A673 (cell line): ENCODE measurements around the gene WDR31. TPM values are rescaled to one million over a fixed set of nuclear protein-coding genes. Genes with fewer than 3 reads are reported as not detected.

ENCODE experiments used
- BruUV-seq: library from RNA; stranded (reverse); fragments of 400-500 nt; replicated peaks from 2 replicates; lab custom pipeline; 2021; lab: Mats Ljungman, UMichigan
- CTCF ChIA-PET: fragments of 300-600 bp; sonication (Branson Sonifier 250); formaldehyde crosslinking; loops from one replicate; lab custom pipeline; 2022; ENCODE audit warnings: antibody characterized with exemption; lab: Charles Lee
- POLR2A ChIA-PET: fragments of 300-600 bp; sonication (Branson Sonifier 250); formaldehyde crosslinking; loops from one replicate; lab custom pipeline; 2022; ENCODE audit warnings: antibody characterized with exemption; ENCODE audit not compliant: low non-redundant PET; lab: Charles Lee
- DNase-seq: peaks from one replicate; pipeline ENCODE4 v3.0.0-alpha.2; 2015; ENCODE audit warnings: low spot score
- H3K27ac ChIP-seq: fragments of 200-600 bp; sonication (generic); 2 replicates; pipeline ENCODE4 v1.5.1; 2016; ENCODE audit warnings: mixed run types, low read depth, mild to moderate bottlenecking, mixed read lengths, antibody characterized with exemption, low read length; ENCODE audit not compliant: poor library complexity, severe bottlenecking
- H3K27me3 ChIP-seq: fragments of 200-600 bp; sonication (generic); replicated peaks from 2 replicates; pipeline ENCODE4 v1.6.1; 2017; ENCODE audit warnings: mixed run types, low read depth, mild to moderate bottlenecking, mixed read lengths, antibody characterized with exemption, low read length; ENCODE audit not compliant: insufficient read depth, poor library complexity
- H3K36me3 ChIP-seq: fragments of 200-600 bp; sonication (generic); 2 replicates; pipeline ENCODE4 v1.6.1; 2016; ENCODE audit warnings: mixed run types, mild to moderate bottlenecking, mixed read lengths, antibody characterized with exemption, low read length; ENCODE audit not compliant: insufficient read depth, poor library complexity, severe bottlenecking
- H3K4me1 ChIP-seq: fragments of 200-600 bp; sonication (generic); 2 replicates; pipeline ENCODE4 v1.6.1; 2017; ENCODE audit warnings: mixed run types, mild to moderate bottlenecking, mixed read lengths, antibody characterized with exemption, low read length; ENCODE audit not compliant: insufficient read depth, poor library complexity, severe bottlenecking
- H3K4me3 ChIP-seq: fragments of 200-600 bp; sonication (generic); 2 replicates; pipeline ENCODE4 v1.5.1; 2016; ENCODE audit warnings: low read depth, mixed run types, mild to moderate bottlenecking, mixed read lengths, low read length; ENCODE audit not compliant: poor library complexity, severe bottlenecking
- H3K9me3 ChIP-seq: fragments of 200-600 bp; sonication (generic); 2 replicates; pipeline ENCODE4 v1.6.1; 2016; ENCODE audit warnings: mixed run types, low read depth, mild to moderate bottlenecking, mixed read lengths, antibody characterized with exemption, low read length; ENCODE audit not compliant: poor library complexity, severe bottlenecking
- EZH2 ChIP-seq: fragments of 200-600 bp; sonication (generic); IDR thresholded peaks from 2 replicates; pipeline ENCODE4 v1.6.1; 2017; ENCODE audit warnings: borderline replicate concordance, low read depth, mild to moderate bottlenecking, mixed read lengths, antibody characterized with exemption, low read length; ENCODE audit not compliant: poor library complexity, severe bottlenecking
- intact Hi-C: fragments of 100-400 bp; cut with micrococcal nuclease; formaldehyde crosslinking; loops from one replicate; pipeline ENCODE4 v1.10.0; 2022; ENCODE audit not compliant: unreplicated experiment
- total RNA-seq: library from RNA; stranded (reverse); gene quantifications from 2 replicates; pipeline ENCODE4 v1.2.3, GENCODE V29; 2021
- TF ChIP-seq, protein P1 (sequence below): fragments of 300-800, 200-600 bp; sonication (generic); conservative IDR thresholded peaks from 2 replicates; pipeline ENCODE4 v1.5.1; 2017; ENCODE audit warnings: low read depth, mild to moderate bottlenecking, antibody characterized with exemption, low read length, moderate library complexity, mixed read lengths

The WDR31 gene
- total RNA-seq, 1 experiment from 2014 or later, result 1.3 TPM

DNA sequence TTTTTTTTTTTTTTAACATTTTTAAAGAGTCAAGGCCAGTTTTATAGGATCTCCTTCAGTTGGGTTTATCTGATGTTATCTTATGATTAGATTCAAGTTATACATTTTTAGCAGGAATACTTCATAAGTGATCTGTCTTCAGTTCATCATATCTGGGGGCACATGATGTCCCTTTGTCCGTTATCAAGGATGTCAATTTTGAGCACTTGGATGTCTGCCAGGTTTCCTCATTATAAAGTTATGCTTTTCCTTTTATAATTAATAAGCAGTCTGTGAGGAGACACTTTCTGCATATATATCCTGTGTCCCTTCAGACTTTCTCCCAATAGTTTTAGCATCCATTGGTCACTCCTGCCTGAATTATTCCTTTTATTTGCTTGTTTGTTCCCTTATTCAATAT, 24.9 kb upstream of the WDR31 start:
- H3K4me1 ChIP-seq, result no peaks in the 10 kb centered on the region

DNA sequence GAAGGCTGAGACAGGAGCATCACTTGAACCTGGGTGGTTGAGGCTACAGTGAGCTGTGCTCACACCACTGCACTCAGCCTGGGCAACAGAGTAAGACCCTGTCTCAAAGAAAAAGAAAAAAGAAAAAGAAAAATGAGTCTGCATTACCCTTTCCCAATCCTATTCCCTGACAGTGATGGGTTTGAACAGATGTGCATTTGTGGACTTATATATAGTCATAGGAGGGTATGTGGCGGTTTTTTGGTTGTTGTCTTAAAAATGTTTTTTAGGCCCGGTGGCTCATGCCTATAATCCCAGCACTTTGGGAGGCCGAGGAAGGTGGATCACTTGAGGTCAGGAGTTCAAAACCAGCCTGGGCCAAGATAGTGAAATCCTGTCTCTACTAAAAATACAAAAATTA, 23.3 kb upstream of the WDR31 start:
- ChIA-PET POLR2A (no interaction called here), CTCF (no interaction called here)
- no peak overlapping the region for H3K27ac ChIP-seq
- H3K9me3 ChIP-seq, result no peaks in the 10 kb centered on the region
- no peaks in the 10 kb centered on the region for H3K4me1 ChIP-seq
- DNase-seq, result no peak
- no peaks in the 10 kb centered on the region for H3K36me3 ChIP-seq
- BruUV-seq, result no TSS peak
- intact Hi-C loops, result no loop called here
- TF ChIP-seq, protein P1, sequence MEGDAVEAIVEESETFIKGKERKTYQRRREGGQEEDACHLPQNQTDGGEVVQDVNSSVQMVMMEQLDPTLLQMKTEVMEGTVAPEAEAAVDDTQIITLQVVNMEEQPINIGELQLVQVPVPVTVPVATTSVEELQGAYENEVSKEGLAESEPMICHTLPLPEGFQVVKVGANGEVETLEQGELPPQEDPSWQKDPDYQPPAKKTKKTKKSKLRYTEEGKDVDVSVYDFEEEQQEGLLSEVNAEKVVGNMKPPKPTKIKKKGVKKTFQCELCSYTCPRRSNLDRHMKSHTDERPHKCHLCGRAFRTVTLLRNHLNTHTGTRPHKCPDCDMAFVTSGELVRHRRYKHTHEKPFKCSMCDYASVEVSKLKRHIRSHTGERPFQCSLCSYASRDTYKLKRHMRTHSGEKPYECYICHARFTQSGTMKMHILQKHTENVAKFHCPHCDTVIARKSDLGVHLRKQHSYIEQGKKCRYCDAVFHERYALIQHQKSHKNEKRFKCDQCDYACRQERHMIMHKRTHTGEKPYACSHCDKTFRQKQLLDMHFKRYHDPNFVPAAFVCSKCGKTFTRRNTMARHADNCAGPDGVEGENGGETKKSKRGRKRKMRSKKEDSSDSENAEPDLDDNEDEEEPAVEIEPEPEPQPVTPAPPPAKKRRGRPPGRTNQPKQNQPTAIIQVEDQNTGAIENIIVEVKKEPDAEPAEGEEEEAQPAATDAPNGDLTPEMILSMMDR, result no peak
- no peak for TF ChIP-seq EZH2
- no peaks in the 10 kb centered on the region for H3K27me3 ChIP-seq
- no peak overlapping the region for H3K4me3 ChIP-seq

More for the DNA sequence above, 24.9 kb upstream of the WDR31 start:
- ChIA-PET CTCF (interaction anchor here (0.6 to 0.7 kb wide), 2 partner anchors 262 to 509 kb away, joined by 4 read pairs; no protein-coding TSS in a partner anchor), POLR2A (no interaction called here)
- H3K27me3 ChIP-seq, result no peaks in the 10 kb centered on the region
- intact Hi-C loops, result no loop called here
- BruUV-seq, result no TSS peak
- H3K36me3 ChIP-seq, result no peaks in the 10 kb centered on the region
- no peak for TF ChIP-seq EZH2
- TF ChIP-seq, protein P1, result no peak
- DNase-seq, result no peak
- H3K27ac ChIP-seq, result no peak overlapping the region
- no peaks in the 10 kb centered on the region for H3K9me3 ChIP-seq
- H3K4me3 ChIP-seq, result no peak overlapping the region

DNA sequence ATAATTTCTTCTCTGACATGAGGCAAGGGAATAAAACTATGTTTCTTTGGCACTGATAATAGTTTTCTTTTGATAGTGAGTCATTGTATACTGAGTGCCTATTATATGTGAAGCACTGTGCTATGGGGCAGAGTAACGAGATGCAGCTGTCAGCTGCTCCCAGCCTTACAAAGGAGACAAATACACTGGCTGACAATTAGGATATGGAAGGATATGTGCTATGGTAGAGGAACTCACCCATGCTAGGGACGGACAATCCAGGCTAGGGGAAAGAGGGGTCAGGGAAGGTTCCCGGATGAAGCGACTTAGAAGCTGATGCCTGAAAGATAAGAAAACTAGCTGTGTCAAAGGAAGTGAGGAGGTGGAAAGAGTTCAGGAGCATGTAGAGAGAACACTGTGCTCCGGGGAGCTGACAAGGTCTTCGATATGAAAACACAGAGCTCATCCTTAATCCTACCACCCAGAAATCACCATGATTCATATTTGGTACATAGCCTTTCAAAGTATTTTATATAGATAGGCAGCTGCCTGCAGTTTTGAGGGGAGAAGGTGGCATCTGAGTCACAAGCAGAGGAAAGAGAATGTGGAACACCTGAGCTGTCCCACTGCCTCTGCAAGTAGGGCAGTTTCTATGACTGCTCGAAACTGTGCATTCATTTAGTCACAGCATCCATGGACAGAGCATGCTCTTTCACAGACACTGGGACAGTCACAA, 21.4 kb upstream of the WDR31 start:
- H3K4me3 ChIP-seq, result no peak overlapping the region
- no TSS peak for BruUV-seq
- H3K27me3 ChIP-seq, result peaks cover 3% of the 10 kb centered on the region
- no peaks in the 10 kb centered on the region for H3K4me1 ChIP-seq
- H3K36me3 ChIP-seq, result no peaks in the 10 kb centered on the region
- H3K27ac ChIP-seq, result no peak overlapping the region
- no peak for DNase-seq
- intact Hi-C loops, result no loop called here
- TF ChIP-seq, protein P1, result no peak
- no peak for TF ChIP-seq EZH2
- POLR2A ChIA-PET, result no interaction called here
- H3K9me3 ChIP-seq, result no peaks in the 10 kb centered on the region
- CTCF ChIA-PET, result no interaction called here
